Pulmonary artery endothelial cell (primary cell): ENCODE measurements around the gene RAPGEF2. TPM values are rescaled to one million over a fixed set of nuclear protein-coding genes. Genes with fewer than 3 reads are reported as not detected.
A peak's percentile ranks its signal among the peaks of the same experiment; 100 is the strongest.

Source experiments
- DNase-seq: peaks from one replicate; pipeline ENCODE4 v3.0.0-alpha.2; 2011; ENCODE audit warnings: low read depth, low spot score
- total RNA-seq: library from RNA; depleted of rRNA; stranded (reverse); fragments of >200 nt; gene quantifications from 2 replicates; pipeline ENCODE4 v1.2.3, GENCODE V29; 2014

The RAPGEF2 gene
- total RNA-seq, 1 donor from 2014 or later, result 58.2 TPM

DNA sequence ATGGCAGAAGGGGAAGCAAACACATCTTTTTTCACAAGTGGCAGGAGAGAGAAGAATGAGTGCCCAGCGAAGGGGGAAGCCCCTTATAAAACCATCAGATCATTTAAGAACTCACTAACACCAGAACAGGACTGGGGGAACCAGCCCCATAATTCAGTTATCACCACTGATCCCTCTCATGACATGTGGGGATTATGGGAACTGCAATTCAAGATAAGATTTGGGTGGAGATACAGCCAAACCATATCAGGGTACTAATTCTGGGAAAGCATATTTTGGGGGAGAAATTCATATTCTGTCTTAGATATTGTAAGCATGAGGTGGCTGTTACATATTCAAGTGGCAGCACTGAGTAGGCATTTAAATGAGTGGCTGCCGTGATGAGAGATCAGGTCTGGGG is 87.8 kb downstream of the RAPGEF2 start:
- no peak for DNase-seq

DNA sequence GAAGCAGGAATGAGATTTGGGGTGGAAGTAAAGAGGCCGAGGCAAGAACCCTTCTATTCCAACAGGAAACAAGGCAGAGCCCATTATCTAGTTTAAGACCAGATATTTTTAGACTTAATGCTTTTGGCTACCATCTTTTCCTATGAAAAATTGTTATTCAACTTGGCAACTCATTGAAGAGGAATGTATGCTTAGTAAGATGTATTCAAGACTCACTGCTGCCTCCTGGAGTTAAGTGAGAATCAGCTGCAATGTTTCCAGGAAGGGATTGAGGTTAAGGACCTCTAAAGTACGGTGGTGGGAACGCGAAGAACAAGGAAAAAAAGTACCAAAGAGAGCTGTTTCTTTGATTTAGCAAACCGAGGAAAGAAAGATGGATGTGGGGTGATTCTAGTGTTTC is 89.1 kb downstream of the RAPGEF2 start:
- no peak for DNase-seq

DNA sequence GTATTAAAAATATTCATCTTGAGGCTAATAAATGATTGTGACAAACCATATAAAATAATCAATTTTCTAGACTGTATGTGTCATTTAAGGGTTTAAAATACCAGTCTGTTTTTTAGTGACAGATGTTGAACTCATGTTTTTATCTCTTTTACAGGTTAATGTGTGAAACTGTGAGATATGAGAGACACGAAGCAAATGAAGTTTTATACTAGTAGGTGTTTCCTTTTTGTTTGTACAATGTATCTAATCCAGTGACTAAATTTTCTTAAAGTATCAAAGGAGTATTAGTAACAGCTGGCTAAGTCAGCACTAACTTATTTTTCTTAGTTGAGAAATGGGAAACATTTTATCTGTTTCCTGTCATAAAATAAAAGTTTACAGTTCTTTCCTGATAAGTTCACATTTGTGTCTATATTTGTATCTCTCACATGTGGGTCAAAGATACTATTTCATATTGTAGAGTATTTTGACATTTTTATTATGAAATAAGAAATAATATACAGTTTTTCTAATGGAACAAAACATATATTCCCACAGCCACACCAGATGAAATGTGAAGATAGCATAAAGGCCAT is 90.3 kb downstream of the RAPGEF2 start:
- no peak for DNase-seq

DNA sequence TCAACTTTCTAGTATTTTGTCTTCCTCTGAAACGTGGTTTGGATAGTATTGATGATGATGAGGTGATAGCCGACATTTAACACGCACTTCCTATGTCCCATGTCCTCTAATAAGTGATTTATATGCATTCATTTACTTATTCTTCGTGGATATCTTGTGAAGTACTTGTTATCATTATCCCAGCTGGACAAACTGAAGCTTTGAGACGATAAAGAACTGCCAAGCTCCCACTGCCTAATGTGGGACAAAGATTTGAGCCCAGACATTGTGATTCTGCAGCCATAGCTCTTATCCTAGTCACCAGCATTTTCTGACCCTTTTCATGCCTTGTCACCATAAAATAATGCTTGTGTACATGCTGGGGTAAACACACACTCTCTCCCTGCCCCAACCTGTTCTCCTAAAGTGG is 92.5 kb downstream of the RAPGEF2 start:
- DNase-seq, result no peak

DNA sequence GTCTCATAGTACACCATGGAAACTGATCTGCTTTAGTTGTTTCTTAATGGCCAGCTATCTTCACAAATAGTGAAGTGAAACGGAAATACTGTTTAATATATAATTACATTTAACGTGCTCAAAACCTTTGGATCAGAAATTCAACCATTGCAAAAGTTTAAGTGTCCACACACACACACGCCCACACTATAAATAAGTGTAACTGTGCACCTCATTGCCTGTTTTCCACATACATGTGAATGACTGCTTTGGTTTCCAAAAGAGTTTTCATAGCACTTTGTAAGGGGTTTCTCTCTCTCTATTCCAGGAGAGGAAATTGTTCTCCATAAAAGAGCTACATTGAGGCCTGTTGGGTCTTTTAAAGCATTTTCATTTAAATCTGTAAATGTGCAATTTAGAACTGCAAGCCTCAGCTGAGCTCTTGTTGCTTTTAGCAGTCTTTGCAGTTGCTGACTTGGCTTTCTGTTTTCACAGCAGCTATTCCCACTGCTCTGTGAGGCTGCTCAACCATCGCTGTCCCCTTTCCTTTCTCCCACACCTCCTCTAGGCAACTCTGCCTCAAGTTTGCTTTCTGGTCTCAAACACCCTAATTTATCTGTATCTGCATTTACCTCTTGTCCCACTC is 94.5 kb downstream of the RAPGEF2 start:
- DNase-seq, result no peak

DNA sequence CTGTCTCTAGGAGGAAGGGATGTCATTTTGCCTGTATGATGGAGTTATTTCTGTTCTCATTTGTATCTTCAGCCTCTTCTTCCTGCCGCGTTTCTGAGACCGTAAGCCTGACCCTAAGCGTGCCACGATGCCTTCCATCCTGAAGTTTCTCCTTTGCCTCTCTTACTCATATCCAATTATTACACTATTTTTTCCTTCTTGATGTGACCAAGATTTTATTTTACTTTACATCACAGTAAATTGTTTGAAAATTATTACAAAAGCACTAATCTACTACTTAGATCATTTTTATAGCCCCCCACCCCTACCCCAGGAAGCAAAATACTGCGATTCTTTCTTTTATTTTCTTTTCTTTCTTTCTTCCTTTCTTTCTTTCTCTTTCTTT is 95.0 kb downstream of the RAPGEF2 start:
- DNase-seq, result no peak

DNA sequence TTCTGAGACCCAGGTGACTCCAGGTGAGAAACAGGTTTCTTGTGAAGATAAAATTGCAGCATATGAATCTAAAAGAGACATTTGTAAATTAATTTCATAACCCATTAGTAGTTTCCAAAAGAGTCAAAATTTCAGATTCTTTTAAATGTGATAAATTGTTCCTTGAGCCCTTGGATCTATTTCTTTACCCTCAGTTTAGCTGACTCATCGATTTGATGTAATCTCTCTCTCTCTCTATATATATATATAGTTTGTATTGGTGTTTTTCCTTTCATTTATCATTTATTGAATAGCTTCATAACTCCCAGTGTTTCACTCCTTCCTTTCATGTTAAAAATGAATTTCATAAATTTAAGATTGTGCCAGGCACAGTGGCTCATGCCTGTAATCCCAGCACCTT is 96.9 kb downstream of the RAPGEF2 start:
- DNase-seq, result no peak

DNA sequence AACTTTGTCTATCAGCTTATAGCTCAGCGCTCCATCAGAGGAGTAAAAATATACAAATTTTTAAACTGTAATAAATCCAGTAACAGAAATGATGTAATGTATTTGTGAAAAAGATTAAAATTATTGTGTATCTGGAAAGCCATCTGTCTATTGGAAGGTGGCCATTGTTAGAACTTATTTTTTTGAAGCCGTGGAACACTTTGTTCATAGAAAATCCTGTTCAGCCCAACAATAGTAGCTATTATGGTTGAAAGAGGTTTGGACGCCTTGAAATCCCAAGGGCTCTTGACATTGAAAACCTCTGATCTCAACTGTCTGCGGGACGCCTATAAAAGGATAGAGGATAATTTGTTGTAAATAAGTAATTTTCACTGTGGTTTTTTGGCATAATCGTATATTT is 98.3 kb downstream of the RAPGEF2 start:
- no peak for DNase-seq

DNA sequence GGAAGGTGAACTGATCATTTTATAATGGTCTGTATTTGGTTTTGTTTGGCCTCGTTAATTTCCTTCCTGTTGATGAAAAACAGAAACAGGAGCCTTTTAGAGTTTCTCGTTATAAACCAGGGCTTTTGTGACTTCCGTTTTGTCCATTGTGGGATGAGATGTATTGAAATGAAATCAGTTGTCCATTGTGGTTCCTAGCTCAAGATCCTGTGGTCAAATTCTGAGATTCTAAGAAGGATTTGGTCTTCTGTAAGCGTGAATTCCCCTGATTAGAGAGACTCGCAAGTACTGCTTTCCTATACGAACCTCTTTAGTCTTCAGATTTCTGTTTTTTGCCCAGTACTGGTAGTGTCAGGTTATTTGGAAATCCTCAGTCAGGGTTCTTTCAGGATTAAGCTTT is 101.7 kb downstream of the RAPGEF2 start:
- DNase-seq, result no peak

DNA sequence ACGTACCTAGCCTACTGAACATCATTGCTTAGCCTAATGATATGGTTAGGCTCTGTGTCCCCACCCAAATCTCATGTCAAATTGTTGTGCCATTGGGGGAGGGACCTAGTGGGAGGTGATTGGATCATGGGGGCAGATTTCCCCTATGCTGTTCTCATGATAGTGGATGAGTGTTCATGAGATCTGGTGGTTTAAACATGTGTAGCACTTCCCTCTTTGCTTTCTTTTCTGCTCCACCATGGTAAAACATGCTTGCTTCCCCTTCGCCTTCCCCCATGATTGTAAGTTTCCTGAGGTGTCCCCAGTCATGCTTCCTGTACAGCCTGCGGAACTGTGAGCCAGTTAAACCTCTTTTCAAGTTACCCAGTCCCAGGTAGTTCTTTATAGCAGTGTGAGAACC is 102.6 kb downstream of the RAPGEF2 start:
- no peak for DNase-seq

DNA sequence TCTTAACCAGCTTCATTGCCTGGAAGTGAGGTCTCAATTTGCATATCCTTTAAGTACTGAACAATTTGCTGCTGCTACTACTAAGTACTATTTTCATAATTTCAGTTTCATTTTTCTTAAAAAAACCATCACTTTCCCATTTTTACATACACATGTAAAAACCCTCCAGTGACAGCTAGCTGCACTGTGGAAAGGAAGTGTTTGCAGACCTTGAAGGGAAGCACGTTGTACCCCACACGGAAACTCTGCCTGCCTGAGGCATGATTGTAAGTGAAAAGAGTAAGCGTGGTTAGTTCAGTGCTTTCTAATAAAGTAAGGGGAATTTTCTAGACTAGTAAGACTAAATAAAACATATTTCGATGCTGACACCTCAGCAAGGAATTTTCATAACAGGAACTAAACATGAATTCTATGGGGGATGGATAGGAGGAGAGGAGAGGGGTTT is 103.6 kb downstream of the RAPGEF2 start:
- DNase-seq, result peak; percentile 49

DNA sequence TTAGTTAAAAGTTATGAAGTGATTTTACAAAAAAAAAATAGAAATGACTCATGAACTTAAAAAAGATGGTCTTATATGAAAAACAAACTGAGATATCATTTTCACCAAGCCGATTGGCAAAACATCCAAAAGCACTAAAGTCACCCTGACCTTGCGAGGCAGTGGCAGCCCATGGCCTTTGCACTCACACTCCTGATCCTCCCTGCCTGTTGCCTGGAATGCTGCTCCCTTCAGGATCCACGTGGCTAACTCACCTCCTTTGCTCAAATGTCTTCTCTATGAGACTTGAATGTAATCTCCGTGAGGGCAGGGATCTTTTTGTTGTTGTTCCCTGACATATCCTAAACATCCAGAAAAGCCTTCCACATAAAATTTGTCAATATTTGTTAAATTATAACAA is 106.4 kb downstream of the RAPGEF2 start:
- no peak for DNase-seq

DNA sequence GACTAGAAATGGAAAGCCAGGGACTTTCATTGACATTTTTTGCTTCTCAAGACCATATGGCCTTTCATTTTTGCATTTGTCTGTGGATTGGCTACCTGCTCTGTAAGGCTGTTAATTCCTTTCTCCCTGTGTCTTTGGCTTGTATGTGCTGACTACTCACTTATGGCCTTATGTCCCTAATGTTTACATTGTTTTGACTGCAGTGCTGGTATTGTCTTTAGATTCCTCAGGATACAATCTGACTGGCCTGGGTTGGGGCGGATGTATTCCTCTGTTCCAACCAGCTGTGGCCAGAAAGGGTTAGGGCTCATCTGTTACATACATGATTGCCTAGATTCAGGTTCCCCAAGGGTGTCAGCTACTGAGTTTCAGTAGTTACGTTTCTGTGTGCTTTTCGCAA is 108.1 kb downstream of the RAPGEF2 start:
- DNase-seq, result no peak

DNA sequence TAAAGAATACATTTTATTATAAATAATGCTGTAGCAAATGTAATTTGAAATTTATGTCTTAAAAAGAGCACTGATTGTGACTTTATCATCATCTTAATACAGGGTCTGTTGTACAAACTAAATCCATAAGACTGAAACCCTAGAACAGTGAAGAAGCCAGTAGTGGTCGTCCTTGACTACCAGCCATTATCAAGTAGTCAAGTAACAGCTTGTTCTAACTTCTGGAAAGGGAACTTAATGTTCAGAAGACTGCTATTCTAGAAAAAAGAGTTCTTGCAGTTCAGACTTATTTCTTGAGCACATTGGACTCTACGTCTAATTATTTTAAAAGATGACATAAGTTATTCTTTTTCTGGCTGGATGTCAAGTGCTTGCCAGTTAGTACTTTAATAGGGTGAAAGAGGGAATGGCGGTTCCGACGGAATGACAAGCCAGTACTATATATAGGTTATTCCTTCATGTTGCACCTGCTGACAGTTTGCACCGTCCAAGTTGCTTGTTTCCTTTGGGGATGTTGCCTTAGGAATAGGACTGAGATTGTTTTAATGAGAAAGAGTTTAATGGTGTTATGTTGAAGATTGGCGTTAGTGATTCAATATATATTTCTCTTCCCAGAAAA is 109.9 kb downstream of the RAPGEF2 start:
- no peak for DNase-seq

DNA sequence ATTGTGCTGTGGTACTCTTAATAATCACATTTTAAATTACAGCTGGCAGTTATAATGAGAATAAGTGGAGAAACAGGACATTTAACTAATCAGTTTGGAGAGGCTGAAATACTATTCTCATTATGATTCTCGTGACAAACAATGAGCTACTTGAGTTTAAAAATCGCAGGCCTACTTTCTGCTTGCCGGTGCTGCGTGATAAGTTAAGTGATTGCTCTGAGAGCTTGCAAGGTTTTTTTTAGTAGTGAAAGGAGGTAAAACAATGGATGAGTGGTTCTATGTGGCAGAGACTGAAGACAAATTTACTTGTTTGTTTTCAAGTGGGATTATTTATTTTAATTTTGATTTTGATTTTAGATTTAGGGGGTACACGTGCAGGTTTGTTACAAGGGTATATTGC is 114.0 kb downstream of the RAPGEF2 start:
- no peak for DNase-seq

DNA sequence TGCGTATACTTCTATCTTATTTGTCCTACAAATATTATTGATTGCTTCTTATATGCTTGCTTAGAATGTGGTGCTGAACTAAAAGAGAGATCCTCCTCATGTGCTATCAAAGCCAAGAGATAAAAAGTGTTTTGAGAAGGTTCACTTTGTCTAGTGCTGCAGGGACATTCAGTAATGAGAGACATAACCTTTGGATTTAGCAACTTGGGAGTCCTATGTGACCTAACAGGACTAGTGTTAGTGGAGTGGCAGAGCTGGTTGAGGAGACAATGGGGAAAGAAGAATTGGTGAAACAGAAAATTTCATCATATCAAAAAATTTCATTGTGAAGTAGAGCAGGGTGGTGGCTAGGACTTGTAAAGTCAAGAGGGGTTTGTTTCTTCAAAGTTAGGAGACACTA is 117.0 kb downstream of the RAPGEF2 start:
- DNase-seq, result no peak

DNA sequence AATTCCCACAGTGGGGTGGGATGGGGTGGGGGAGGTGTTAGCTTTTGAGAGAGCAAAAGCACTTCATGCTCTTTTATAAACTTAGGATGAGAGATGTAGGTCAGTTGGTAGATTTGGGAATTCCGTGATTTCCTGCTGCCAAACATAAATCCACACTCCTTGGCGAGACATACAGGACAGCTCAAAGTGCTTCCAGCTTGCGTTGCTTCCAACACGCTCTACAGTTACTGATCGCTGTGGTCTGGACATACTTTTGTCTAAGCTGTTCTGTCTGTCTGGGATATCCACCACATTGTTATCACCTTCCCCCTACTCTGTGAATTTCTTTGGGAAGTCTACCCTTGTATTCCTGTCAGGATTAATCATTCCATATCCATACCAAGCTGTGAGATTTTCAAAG is 117.5 kb downstream of the RAPGEF2 start:
- DNase-seq, result no peak

DNA sequence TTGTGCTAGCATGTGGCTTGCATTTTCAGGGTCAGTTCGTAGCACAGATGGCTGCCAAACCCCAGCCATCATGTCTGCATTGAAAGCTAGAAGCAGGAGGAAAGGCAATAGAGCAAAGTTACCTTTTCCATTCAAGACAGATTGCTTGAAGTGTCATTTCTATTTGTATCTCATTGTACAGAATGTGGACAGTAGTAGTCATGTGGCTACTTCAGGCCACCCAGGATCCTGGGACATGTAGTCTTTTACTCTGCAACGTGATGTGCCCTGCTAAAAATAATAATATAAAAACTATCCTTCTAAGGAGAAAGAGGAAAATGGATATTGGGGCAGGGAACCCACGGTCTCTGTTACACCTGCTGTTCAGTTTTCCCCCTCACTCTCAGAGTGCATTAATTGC is 118.4 kb downstream of the RAPGEF2 start:
- no peak for DNase-seq

DNA sequence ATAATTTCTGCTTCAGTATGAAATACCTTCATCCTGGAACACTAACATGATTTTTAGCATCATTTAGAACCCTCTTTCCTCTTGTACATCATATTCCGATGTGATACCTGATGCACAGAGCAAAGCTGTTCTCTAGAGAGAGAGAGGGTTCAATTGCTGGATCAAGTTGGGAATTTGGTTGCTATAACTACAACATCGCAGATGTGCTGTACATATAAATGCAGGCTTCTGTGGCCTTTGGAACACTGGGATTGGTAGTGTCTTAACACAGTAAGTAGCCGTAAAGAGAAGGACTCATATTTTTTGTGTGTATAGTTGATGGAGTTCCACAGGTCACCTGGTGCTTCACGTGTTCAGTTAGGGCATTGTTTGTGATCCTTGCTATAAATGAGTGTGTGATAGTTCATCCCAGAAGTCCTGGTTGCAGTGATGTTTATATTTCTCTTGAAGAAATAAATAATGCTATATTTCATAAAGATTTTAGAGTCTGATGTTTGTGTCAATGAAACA is 119.2 kb downstream of the RAPGEF2 start:
- DNase-seq, result no peak

DNA sequence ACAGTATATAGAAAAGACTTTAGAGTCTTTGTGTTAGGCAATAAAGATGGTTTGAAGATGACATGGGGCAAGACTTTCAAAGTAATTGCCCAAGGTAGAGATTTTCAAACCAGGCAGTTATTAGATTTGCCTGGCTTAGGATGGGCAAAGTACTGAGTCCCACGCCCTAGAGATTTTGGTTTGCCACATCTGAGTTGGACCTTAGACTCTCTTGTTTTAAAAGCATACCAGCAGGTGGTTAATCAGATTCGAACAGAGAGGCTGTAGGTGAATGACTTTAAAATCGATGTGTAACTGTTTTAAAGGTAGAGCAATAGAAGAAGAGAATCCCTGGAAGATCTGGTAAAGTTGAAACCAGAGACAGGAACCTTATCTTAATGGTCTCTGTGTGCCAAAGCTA is 121.5 kb downstream of the RAPGEF2 start:
- DNase-seq, result no peak

DNA sequence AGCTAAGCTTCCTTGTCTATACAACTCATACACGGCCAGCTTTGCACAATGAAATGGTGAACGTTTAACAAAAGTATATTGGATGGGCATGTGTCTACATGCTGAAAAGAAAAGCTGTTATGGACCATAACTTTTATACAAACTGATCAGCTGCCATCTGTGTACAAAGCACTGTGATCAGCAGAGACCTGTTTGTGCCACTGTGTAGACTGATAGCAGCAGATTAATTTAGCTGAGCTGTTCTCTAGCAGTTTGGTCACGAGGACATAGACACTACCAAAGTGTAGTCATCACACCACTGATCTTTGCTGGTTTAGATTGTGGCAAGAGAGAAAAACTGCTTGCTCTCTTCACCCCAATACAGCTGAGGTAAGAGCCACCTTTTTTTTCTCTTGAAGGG is 124.5 kb downstream of the RAPGEF2 start:
- no peak for DNase-seq

DNA sequence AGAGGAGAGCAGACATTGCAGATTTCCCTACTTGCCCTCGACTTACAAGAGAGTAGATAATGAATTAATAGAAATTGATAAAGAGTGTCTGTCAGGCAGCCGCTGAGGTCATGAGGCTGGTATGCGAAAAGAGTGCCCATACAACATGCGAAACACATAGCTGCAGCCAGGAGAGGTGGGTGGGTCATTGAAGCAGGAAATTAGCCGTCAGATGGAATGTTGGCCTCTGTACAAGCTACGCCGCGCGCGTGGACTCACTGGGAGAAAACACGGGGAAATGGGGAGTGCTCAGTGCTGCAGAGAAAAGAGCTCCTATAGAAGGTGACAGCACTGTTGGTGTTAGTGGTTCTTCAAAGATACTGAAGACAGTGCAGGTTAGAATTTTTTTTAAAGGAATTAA is 125.1 kb downstream of the RAPGEF2 start:
- DNase-seq, result peak; percentile 85

DNA sequence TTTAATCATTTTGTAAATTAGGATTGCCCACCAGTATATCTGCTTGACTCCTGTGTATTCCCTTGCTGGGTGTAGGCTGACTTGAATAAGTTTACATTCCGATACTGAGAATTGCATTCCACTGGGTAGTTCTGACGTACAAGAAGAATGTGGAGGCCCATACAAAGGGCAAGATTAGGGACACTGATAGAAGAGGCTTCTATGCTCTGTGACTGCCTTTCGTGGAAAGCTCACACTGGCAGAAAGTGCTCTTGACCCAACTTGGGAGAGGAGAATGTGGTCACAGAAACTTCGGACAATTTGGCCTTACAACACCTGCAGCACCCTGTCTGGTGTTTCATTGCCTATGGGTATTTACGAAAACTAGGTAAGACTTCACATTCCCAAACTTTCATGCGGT is 126.3 kb downstream of the RAPGEF2 start:
- DNase-seq, result no peak
